Liver (tissue), 3 donors: ENCODE measurements around the gene FBXL2.

ENCODE experiments used
- CTCF ChIP-seq: fragments of 150-350 bp; IDR thresholded peaks from 2 replicates; pipeline ENCODE4 v1.5.1; 2017; ENCODE audit warnings: improper control_type of control experiment, low read depth, low read length; ENCODE audit not compliant: missing input control
- FOXA1 ChIP-seq: IDR thresholded peaks from 2 replicates; pipeline ENCODE4 v1.6.1; 2016; ENCODE audit warnings: antibody characterized with exemption
- FOXA2 ChIP-seq: IDR thresholded peaks from 2 replicates; pipeline ENCODE4 v1.6.1; 2016; ENCODE audit warnings: antibody characterized with exemption
- GABPA ChIP-seq, 2 donors: IDR thresholded peaks in 1 of 2; conservative IDR thresholded peaks in 1 of 2; 2 replicates each; pipeline ENCODE4 v1.6.1; 2016; ENCODE audit warnings: antibody characterized with exemption in 2 of 2, mild to moderate bottlenecking in 1 of 2, moderate library complexity in 1 of 2
- HNF4G ChIP-seq: IDR thresholded peaks from 2 replicates; pipeline ENCODE4 v1.6.1; 2016; ENCODE audit warnings: antibody characterized with exemption
- JUND ChIP-seq, 2 donors: IDR thresholded peaks; 2 replicates each; pipeline ENCODE4 v1.6.1; 2016; ENCODE audit warnings: antibody characterized with exemption in 2 of 2
- MAX ChIP-seq: IDR thresholded peaks from 2 replicates; pipeline ENCODE4 v1.6.1; 2016; ENCODE audit warnings: antibody characterized with exemption
- RAD21 ChIP-seq, 2 donors: IDR thresholded peaks; 2 replicates each; pipeline ENCODE4 v1.6.1; 2016; ENCODE audit warnings: antibody characterized with exemption in 2 of 2, mild to moderate bottlenecking in 2 of 2
- REST ChIP-seq: IDR thresholded peaks from 2 replicates; pipeline ENCODE4 v1.6.1; 2016; ENCODE audit warnings: antibody characterized with exemption, mild to moderate bottlenecking
- RXRA ChIP-seq, 2 donors: IDR thresholded peaks; 2 replicates each; pipeline ENCODE4 v1.6.1; 2017 to 2018; ENCODE audit warnings: antibody characterized with exemption in 2 of 2, mild to moderate bottlenecking in 1 of 2
- SP1 ChIP-seq: IDR thresholded peaks from 2 replicates; pipeline ENCODE4 v1.6.1; 2018; ENCODE audit warnings: antibody characterized with exemption, mild to moderate bottlenecking
- TAF1 ChIP-seq: conservative IDR thresholded peaks from 2 replicates; pipeline ENCODE4 v1.6.1; 2016; ENCODE audit warnings: antibody characterized with exemption, mild to moderate bottlenecking
- YY1 ChIP-seq: IDR thresholded peaks from 2 replicates; pipeline ENCODE4 v1.6.1; 2016; ENCODE audit warnings: antibody characterized with exemption, mild to moderate bottlenecking
- ZBTB33 ChIP-seq: IDR thresholded peaks from 2 replicates; pipeline ENCODE4 v1.6.1; 2016; ENCODE audit warnings: antibody characterized with exemption
- donor health status: healthy.
- donor health status: healthy.

- no peak for TF ChIP-seq CTCF
- TF ChIP-seq SP1, result no peak
- TF ChIP-seq YY1, result no peak
- no peak for TF ChIP-seq ZBTB33
- no peak for TF ChIP-seq TAF1
- no peak for TF ChIP-seq RAD21 (IDR thresholded peaks at IDR 0.05)
- TF ChIP-seq JUND (IDR thresholded peaks at IDR 0.05), result no peak
- no peak for TF ChIP-seq FOXA2
- no peak for TF ChIP-seq MAX
- no peak for TF ChIP-seq REST
- no peak for TF ChIP-seq HNF4G
- no peak for TF ChIP-seq RXRA (IDR thresholded peaks at IDR 0.05)
- TF ChIP-seq GABPA (IDR thresholded peaks at IDR 0.05 in 1 of 2, conservative IDR thresholded peaks at IDR 0.05 in 1 of 2), result no peak
- no peak for TF ChIP-seq FOXA1
These were observed 114.9 kb downstream of the FBXL2 start for GRCh38 chr3:33392144-33392543.
